Lower leg skin (tissue), 3 donors: ENCODE data around the gene WDR91.

ENCODE experiments used
- CTCF ChIP-seq, 3 donors: fragments of 450-650 bp; IDR thresholded peaks; one replicate each; pipeline ENCODE4 v1.5.1; 2016; ENCODE audit warnings: antibody characterized with exemption in 3 of 3, mild to moderate bottlenecking in 3 of 3, moderate library complexity in 2 of 3
- POLR2A ChIP-seq, 2 donors: fragments of 450-650 bp; IDR thresholded peaks; one replicate each; pipeline ENCODE4 v1.6.1; 2016 to 2017; ENCODE audit warnings: antibody characterized with exemption in 2 of 2, mild to moderate bottlenecking in 1 of 2, moderate library complexity in 1 of 2

DNA sequence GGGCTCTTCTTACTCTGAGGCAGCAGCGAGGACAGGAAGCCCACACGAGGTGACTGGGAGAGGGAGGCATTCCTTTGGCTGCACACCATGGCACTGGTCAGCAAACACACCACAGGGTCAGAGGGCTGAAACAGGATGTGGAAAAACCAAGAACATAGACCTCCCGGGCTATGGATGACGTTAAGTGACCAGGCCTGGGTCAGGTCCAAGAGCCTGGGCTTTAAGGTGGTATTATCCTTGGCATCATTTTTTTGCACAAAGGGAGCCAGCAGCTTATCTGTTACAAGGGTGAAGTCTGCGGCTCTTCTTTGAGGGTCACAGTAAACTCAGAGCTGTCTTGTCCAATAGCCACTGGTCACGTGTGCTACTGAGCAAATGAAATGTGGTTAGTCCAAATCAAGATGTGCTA is 7.0 kb downstream of the WDR91 start:
- TF ChIP-seq POLR2A (IDR thresholded peaks at IDR 0.05) (no peak), CTCF (IDR thresholded peaks at IDR 0.05) (no peak)
